Measurements from ENCODE around the gene WDR5. TPM values are rescaled to one million over a fixed set of nuclear protein-coding genes. Genes with fewer than 3 reads are reported as not detected.

Gene WDR5
- total and polyA plus RNA-seq, 9 donors = 8.7 to 33.5 (median 28.4) TPM

DNA sequence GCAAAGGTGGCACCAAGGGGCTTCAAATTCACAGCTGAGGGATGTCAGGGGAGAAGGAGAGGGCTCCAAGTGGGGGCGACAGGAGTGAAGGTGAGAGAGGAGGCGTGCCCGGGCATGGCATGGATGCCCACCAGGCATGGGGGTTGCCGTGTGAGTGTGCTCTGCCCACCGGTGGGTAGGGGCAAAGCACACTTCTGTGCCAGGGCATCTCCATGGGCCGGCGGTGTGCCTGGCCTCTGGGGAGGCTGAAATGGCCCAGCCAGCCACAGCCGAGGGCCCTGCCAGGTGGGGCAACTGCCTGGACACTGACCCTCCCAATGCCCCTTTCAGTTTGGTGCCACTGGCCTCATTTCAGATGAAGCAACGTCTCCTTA lies 42.5 kb downstream of the WDR5 start:
- peak overlapping the region in 1 of 2 donors; percentile 69 for H3K27ac ChIP-seq
- intact Hi-C loops (cut with DNase I) = loop anchor here in 2 of 4 donors (10.0 kb wide), 2 partner anchors 466 to 556 kb away; partner anchors contain the start of gene COL5A1 (in 2 of the 2)

GRCh38 chr9:134178768-134179551 lies 43.1 kb downstream of the WDR5 start:
- H3K27ac ChIP-seq = peak overlapping the region in 1 of 2 donors; percentile 69
- TF ChIP-seq EP300 (IDR thresholded peaks at IDR 0.05) = no peak
- TF ChIP-seq POLR2A (IDR thresholded peaks at IDR 0.05) = no peak
- TF ChIP-seq, protein P1, sequence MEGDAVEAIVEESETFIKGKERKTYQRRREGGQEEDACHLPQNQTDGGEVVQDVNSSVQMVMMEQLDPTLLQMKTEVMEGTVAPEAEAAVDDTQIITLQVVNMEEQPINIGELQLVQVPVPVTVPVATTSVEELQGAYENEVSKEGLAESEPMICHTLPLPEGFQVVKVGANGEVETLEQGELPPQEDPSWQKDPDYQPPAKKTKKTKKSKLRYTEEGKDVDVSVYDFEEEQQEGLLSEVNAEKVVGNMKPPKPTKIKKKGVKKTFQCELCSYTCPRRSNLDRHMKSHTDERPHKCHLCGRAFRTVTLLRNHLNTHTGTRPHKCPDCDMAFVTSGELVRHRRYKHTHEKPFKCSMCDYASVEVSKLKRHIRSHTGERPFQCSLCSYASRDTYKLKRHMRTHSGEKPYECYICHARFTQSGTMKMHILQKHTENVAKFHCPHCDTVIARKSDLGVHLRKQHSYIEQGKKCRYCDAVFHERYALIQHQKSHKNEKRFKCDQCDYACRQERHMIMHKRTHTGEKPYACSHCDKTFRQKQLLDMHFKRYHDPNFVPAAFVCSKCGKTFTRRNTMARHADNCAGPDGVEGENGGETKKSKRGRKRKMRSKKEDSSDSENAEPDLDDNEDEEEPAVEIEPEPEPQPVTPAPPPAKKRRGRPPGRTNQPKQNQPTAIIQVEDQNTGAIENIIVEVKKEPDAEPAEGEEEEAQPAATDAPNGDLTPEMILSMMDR (IDR thresholded peaks at IDR 0.05) = no peak
- no peaks in the 10 kb centered on the region for H3K36me3 ChIP-seq
- peaks cover 20% of the 10 kb centered on the region for H3K4me1 ChIP-seq (ENCODE audit: insufficient read depth)
- no peaks in the 10 kb centered on the region for H3K27me3 ChIP-seq
- WGBS, 3 donors = 32 to 34% (median 32%) methylated on average over 29 to 30 of the region's 30 CpGs
- no peak overlapping the region for H3K4me3 ChIP-seq
- DNase-seq = peak; percentile 80 to 91 (median 83)
- intact Hi-C loops (cut with DNase I) = loop anchor here in 2 of 4 donors (10.0 kb wide), 2 partner anchors 466 to 556 kb away; partner anchors contain the start of gene COL5A1 (in 2 of the 2)
- no peaks in the 10 kb centered on the region for H3K9me3 ChIP-seq

More for the DNA sequence above, 42.5 kb downstream of the WDR5 start:
- no peaks in the 10 kb centered on the region for H3K9me3 ChIP-seq
- no peak overlapping the region for H3K4me3 ChIP-seq
- TF ChIP-seq, protein P1 (IDR thresholded peaks at IDR 0.05) = no peak
- no peak for TF ChIP-seq EP300 (IDR thresholded peaks at IDR 0.05)
- no peak for TF ChIP-seq POLR2A (IDR thresholded peaks at IDR 0.05)
- WGBS, 3 donors = 67 to 75% (median 72%) methylated on average over 9 of the region's 9 CpGs
- peaks cover 20% of the 10 kb centered on the region for H3K4me1 ChIP-seq (ENCODE audit: insufficient read depth)
- no peak for DNase-seq
- no peaks in the 10 kb centered on the region for H3K36me3 ChIP-seq
- H3K27me3 ChIP-seq = no peaks in the 10 kb centered on the region

DNA sequence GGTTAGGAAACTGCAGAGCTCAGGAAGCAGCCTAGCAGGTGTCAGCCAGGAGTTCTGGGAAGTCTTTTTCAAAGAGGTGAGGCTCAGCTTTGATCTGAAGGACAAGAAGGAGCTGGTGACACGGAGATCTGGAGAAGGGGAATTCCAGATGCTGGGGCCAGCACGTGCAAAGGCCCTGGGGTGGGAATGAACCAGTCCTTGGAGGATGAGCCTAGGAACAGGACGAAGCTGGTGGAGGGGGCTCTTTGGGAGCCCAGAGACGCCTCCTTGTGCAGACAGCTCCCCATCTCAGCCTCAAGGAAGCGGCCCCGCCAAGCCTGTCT lies 43.7 kb downstream of the WDR5 start:
- Histone ChIP-seq H3K4me3 (no peak overlapping the region), H3K27ac (peak overlapping the region in 1 of 2 donors; percentile 69), H3K9me3 (no peaks in the 10 kb centered on the region), H3K27me3 (no peaks in the 10 kb centered on the region), H3K36me3 (no peaks in the 10 kb centered on the region), H3K4me1 (ENCODE audit: insufficient read depth) (peaks cover 20% of the 10 kb centered on the region)
- WGBS, 3 donors = 93 to 95% (median 95%) methylated on average over 6 of the region's 6 CpGs
- intact Hi-C loops (cut with DNase I) = loop anchor here in 2 of 4 donors (10.0 kb wide), 2 partner anchors 465 to 555 kb away; partner anchors contain the start of gene COL5A1 (in 2 of the 2)
- no peak for TF ChIP-seq EP300 (IDR thresholded peaks at IDR 0.05)
- no peak for TF ChIP-seq POLR2A (IDR thresholded peaks at IDR 0.05)
- TF ChIP-seq, protein P1 (IDR thresholded peaks at IDR 0.05) = no peak
- DNase-seq = peak in 3 of 5 donors; percentile 11 to 46 (median 37)

GRCh38 chr9:134179918-134180785 lies 44.3 kb downstream of the WDR5 start:
- no peaks in the 10 kb centered on the region for H3K36me3 ChIP-seq
- H3K4me1 ChIP-seq (ENCODE audit: insufficient read depth) = peaks cover 16% of the 10 kb centered on the region
- H3K4me3 ChIP-seq = no peak overlapping the region
- H3K27me3 ChIP-seq = no peaks in the 10 kb centered on the region
- no peak overlapping the region for H3K27ac ChIP-seq
- DNase-seq = peak in 4 of 5 donors; percentile 28 to 50 (median 38)
- no peaks in the 10 kb centered on the region for H3K9me3 ChIP-seq
- TF ChIP-seq, protein P1 (IDR thresholded peaks at IDR 0.05) = no peak
- TF ChIP-seq POLR2A (IDR thresholded peaks at IDR 0.05) = no peak
- TF ChIP-seq EP300 (IDR thresholded peaks at IDR 0.05) = no peak
- intact Hi-C loops (cut with DNase I) = loop anchor here in 2 of 4 donors (10.0 kb wide), 3 partner anchors 465 to 1925 kb away; partner anchors contain the start of gene COL5A1 (in 2 of the 2)
- 86 to 94% (median 90%) methylated on average over 29 of the region's 29 CpGs for WGBS, 3 donors

All from ovary (tissue), 9 donors.